Retina (tissue), 1 donor: ENCODE results near the gene RNF13.

Experiments
- DNase-seq: peaks from one replicate; pipeline ENCODE4 v3.0.0-alpha.2; 2016

Gene RNF13

GRCh38 chr3:150005243-150006112 lies 192.5 kb downstream of the RNF13 start:
- DNase-seq, result no peak

- no peak for DNase-seq
Observed at GRCh38 chr3:150006794-150007193, 193.8 kb downstream of the RNF13 start.
